Measurements from ENCODE around the gene FAM149A. TPM values are rescaled to one million over a fixed set of nuclear protein-coding genes. Genes with fewer than 3 reads are reported as not detected.

FAM149A gene
- total RNA-seq, 1 donor from 2014 or later, result 13.9 TPM

- H3K4me1 ChIP-seq, result no peaks in the 10 kb centered on the region
- intact Hi-C loops (cut with DNase I), result no loop called here
- no peak overlapping the region for H3K27ac ChIP-seq
- no peak for TF ChIP-seq CTCF (IDR thresholded peaks at IDR 0.05)
- H3K4me3 ChIP-seq, result no peak overlapping the region
- H3K9me3 ChIP-seq, result no peaks in the 10 kb centered on the region
- H3K36me3 ChIP-seq, result peaks cover 7 to 9% of the 10 kb centered on the region in 2 donors
- no peaks in the 10 kb centered on the region for H3K27me3 ChIP-seq
- no peak for DNase-seq (ENCODE audit: low spot score in 2 of 2)
Measured at GRCh38 chr4:186159613-186160012, 55.1 kb downstream of the FAM149A start.

GRCh38 chr4:186161138-186161537 lies 56.6 kb downstream of the FAM149A start:
- no peak for DNase-seq (ENCODE audit: low spot score in 2 of 2)
- no peak for TF ChIP-seq CTCF (IDR thresholded peaks at IDR 0.05)
- Histone ChIP-seq H3K4me3 (no peak overlapping the region), H3K36me3 (peaks cover 7 to 9% of the 10 kb centered on the region in 2 donors), H3K27ac (no peak overlapping the region), H3K27me3 (no peaks in the 10 kb centered on the region), H3K4me1 (no peaks in the 10 kb centered on the region), H3K9me3 (no peaks in the 10 kb centered on the region)
- intact Hi-C loops (cut with DNase I), result no loop called here

GRCh38 chr4:186166852-186167512 lies 62.5 kb downstream of the FAM149A start:
- no peak for TF ChIP-seq CTCF (IDR thresholded peaks at IDR 0.05)
- no peaks in the 10 kb centered on the region for H3K27me3 ChIP-seq
- H3K9me3 ChIP-seq, result no peaks in the 10 kb centered on the region
- no peak overlapping the region for H3K27ac ChIP-seq
- no peaks in the 10 kb centered on the region for H3K4me1 ChIP-seq
- peaks cover 0 to 2% of the 10 kb centered on the region in 2 donors for H3K36me3 ChIP-seq
- no peak overlapping the region for H3K4me3 ChIP-seq
- DNase-seq (ENCODE audit: low spot score in 2 of 2), result no peak
- intact Hi-C loops (cut with DNase I), result no loop called here

GRCh38 chr4:186167605-186168004 lies 63.1 kb downstream of the FAM149A start:
- no peaks in the 10 kb centered on the region for H3K4me1 ChIP-seq
- intact Hi-C loops (cut with DNase I), result no loop called here
- no peaks in the 10 kb centered on the region for H3K27me3 ChIP-seq
- no peaks in the 10 kb centered on the region for H3K9me3 ChIP-seq
- H3K4me3 ChIP-seq, result no peak overlapping the region
- no peak overlapping the region for H3K27ac ChIP-seq
- TF ChIP-seq CTCF (IDR thresholded peaks at IDR 0.05), result no peak
- no peak for DNase-seq (ENCODE audit: low spot score in 2 of 2)
- H3K36me3 ChIP-seq, result peaks cover 0 to 2% of the 10 kb centered on the region in 2 donors

- Histone ChIP-seq H3K4me1 (no peaks in the 10 kb centered on the region), H3K27ac (no peak overlapping the region), H3K4me3 (no peak overlapping the region), H3K27me3 (no peaks in the 10 kb centered on the region), H3K36me3 (no peaks in the 10 kb centered on the region), H3K9me3 (no peaks in the 10 kb centered on the region)
- no peak for DNase-seq (ENCODE audit: low spot score in 2 of 2)
- no peak for TF ChIP-seq CTCF (IDR thresholded peaks at IDR 0.05)
- intact Hi-C loops (cut with DNase I), result no loop called here
Measured at GRCh38 chr4:186168750-186169149, 64.2 kb downstream of the FAM149A start.

Measured in ascending aorta (tissue), 2 donors.